SK-N-SH treated with all-trans-retinoic acid at 6 μM for 48 hours (cell line): ENCODE data around the gene RHEX.

Source experiments
- ATAC-seq: fragments of 200-7000 bp; cut with Tn5 transposase; 3 replicates; pipeline ENCODE4 v1.9.1; 2020; ENCODE audit warnings: mild to moderate bottlenecking, moderate library complexity
- CSDC2 ChIP-seq: fragments of 250-450 bp; sonication (Bioruptor Pico); IDR thresholded peaks from 2 replicates; pipeline ENCODE4 v1.5.0; 2020; ENCODE audit warnings: mild to moderate bottlenecking, moderate library complexity
- GLIS3 ChIP-seq: fragments of 250-450 bp; sonication (Bioruptor Pico); IDR thresholded peaks from 2 replicates; pipeline ENCODE4 v1.5.0; 2020; ENCODE audit warnings: mild to moderate bottlenecking, moderate library complexity
- ISL1 ChIP-seq: fragments of 250-450 bp; sonication (Bioruptor Pico); IDR thresholded peaks from 2 replicates; pipeline ENCODE4 v2.1.2; 2022; ENCODE audit warnings: mild to moderate bottlenecking, moderate library complexity
- PPARA ChIP-seq: fragments of 250-450 bp; sonication (Bioruptor Pico); IDR thresholded peaks from 2 replicates; pipeline ENCODE4 v1.5.0; 2020; ENCODE audit warnings: mild to moderate bottlenecking, borderline replicate concordance
- RARB ChIP-seq: fragments of 250-450 bp; sonication (Bioruptor Pico); IDR thresholded peaks from 2 replicates; pipeline ENCODE4 v1.8.0; 2021; ENCODE audit warnings: mild to moderate bottlenecking, moderate library complexity
- SNAI2 ChIP-seq: fragments of 250-450 bp; sonication (Bioruptor Pico); IDR thresholded peaks from 2 replicates; pipeline ENCODE4 v1.5.0; 2020; ENCODE audit warnings: mild to moderate bottlenecking, moderate library complexity
- TCF4 ChIP-seq: fragments of 250-450 bp; sonication (Bioruptor Pico); IDR thresholded peaks from 2 replicates; pipeline ENCODE4 v1.8.0; 2021; ENCODE audit warnings: mild to moderate bottlenecking, moderate library complexity, borderline replicate concordance
- ZC3H10 ChIP-seq: fragments of 250-450 bp; sonication (Bioruptor Pico); IDR thresholded peaks from 2 replicates; pipeline ENCODE4 v1.5.1; 2021; ENCODE audit warnings: mild to moderate bottlenecking, moderate library complexity
- ZFP30 ChIP-seq: fragments of 450-650 bp; formaldehyde crosslinking; IDR thresholded peaks from 2 replicates; pipeline ENCODE4 v1.5.0; 2022; ENCODE audit warnings: mild to moderate bottlenecking, moderate library complexity
- ZNF565 ChIP-seq: fragments of 450-650 bp; formaldehyde crosslinking; conservative IDR thresholded peaks from 2 replicates; pipeline ENCODE4 v1.5.0; 2020; ENCODE audit warnings: low read depth, mild to moderate bottlenecking, moderate library complexity
- ZNF70 ChIP-seq: fragments of 450-650 bp; formaldehyde crosslinking; IDR thresholded peaks from 2 replicates; pipeline ENCODE4 v1.5.0; 2020; ENCODE audit warnings: mild to moderate bottlenecking, moderate library complexity
- ZNF8 ChIP-seq: fragments of 450-650 bp; formaldehyde crosslinking; IDR thresholded peaks from 2 replicates; pipeline ENCODE4 v1.5.0; 2020; ENCODE audit warnings: mild to moderate bottlenecking, moderate library complexity
- TF ChIP-seq, protein P1 (sequence below): fragments of 250-450 bp; sonication (Bioruptor Pico); IDR thresholded peaks from 2 replicates; pipeline ENCODE4 v1.5.1; 2021; ENCODE audit warnings: mild to moderate bottlenecking, moderate library complexity
- TF ChIP-seq, protein P2 (sequence below): fragments of 250-450 bp; sonication (Bioruptor Pico); IDR thresholded peaks from 2 replicates; pipeline ENCODE4 v1.5.1; 2020; ENCODE audit warnings: low read depth, mild to moderate bottlenecking, moderate library complexity
- TF ChIP-seq, protein P3 (sequence below): fragments of 250-450 bp; sonication (Bioruptor Pico); IDR thresholded peaks from 2 replicates; pipeline ENCODE4 v1.8.0; 2020; ENCODE audit warnings: mild to moderate bottlenecking, moderate library complexity, borderline replicate concordance
- TF ChIP-seq, protein P4 (sequence below): fragments of 250-450 bp; sonication (Bioruptor Pico); IDR thresholded peaks from 2 replicates; pipeline ENCODE4 v1.8.0; 2021; ENCODE audit warnings: low read depth, mild to moderate bottlenecking, moderate library complexity, borderline replicate concordance
- TF ChIP-seq, protein P5 (sequence below): fragments of 250-450 bp; sonication (Bioruptor Pico); IDR thresholded peaks from 2 replicates; pipeline ENCODE4 v1.5.0; 2020; ENCODE audit warnings: mild to moderate bottlenecking, moderate library complexity

The RHEX gene

DNA sequence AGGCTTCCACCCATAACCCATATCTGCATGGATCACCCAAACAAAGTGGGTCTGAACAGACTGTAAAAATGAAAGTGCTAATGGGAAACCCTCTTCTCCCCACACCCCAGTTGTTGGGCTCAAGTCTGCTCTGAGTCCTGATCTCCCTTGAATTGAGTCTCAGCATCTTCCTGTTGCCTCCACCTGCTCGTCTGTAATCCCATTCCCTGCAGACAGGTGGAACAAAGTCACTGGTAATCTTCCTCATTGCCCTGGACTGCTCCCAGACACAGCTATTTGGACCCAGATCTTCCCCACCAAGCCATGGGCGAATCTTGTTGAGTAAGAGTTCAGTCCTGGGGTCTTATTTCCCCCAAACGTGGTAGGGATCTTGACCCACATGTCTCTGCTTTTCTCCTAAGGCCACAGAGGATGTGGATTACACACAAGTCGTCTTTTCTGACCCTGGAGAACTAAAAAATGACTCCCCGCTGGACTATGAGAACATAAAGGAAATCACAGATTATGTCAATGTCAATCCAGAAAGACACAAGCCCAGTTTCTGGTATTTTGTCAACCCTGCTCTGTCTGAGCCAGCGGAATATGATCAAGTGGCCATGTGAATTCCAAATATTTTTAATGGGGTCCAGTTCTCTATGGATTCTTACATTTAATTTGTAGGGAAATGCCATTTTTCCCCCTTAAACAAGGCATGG lies 48.5 kb downstream of the RHEX start:
- no peak for ATAC-seq
- TF ChIP-seq, protein P1, sequence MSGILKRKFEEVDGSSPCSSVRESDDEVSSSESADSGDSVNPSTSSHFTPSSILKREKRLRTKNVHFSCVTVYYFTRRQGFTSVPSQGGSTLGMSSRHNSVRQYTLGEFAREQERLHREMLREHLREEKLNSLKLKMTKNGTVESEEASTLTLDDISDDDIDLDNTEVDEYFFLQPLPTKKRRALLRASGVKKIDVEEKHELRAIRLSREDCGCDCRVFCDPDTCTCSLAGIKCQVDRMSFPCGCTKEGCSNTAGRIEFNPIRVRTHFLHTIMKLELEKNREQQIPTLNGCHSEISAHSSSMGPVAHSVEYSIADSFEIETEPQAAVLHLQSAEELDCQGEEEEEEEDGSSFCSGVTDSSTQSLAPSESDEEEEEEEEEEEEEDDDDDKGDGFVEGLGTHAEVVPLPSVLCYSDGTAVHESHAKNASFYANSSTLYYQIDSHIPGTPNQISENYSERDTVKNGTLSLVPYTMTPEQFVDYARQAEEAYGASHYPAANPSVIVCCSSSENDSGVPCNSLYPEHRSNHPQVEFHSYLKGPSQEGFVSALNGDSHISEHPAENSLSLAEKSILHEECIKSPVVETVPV (CRISPR knock-in tag) = no peak

DNA sequence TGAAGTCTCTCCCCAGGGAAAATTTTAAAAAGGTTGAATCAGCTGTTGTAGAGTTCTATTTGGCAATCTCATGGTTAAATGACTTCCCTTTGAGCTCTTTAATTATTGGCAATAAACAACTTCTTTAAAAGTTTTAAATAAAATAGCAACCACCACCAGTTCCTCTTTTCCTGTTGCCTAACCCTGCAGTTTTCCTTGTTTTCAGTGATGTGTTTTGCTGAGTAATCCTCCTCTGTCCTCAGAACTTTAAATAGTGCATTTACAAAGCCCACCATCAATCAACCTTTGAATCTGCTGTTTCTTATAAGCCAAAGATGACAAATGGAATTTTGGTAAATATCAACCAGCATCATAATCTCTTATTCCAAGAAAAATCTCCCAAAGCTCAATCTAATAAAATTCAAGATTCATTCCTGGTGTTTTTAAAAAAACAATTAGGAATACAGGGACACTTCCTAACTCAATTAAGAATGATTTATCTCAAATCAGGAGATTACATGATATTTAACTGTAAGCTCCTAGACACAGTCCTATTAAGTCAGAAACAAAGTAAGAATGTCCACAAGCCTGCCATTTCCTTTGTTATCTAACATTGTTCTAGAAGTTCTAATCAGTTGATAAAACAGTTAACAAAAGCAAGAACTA lies 49.4 kb downstream of the RHEX start:
- TF ChIP-seq ZNF70 = no peak
- no peak for TF ChIP-seq ZNF8
- TF ChIP-seq PPARA (CRISPR knock-in tag) = no peak
- no peak for TF ChIP-seq ZNF565 (CRISPR knock-in tag)
- TF ChIP-seq, protein P2, sequence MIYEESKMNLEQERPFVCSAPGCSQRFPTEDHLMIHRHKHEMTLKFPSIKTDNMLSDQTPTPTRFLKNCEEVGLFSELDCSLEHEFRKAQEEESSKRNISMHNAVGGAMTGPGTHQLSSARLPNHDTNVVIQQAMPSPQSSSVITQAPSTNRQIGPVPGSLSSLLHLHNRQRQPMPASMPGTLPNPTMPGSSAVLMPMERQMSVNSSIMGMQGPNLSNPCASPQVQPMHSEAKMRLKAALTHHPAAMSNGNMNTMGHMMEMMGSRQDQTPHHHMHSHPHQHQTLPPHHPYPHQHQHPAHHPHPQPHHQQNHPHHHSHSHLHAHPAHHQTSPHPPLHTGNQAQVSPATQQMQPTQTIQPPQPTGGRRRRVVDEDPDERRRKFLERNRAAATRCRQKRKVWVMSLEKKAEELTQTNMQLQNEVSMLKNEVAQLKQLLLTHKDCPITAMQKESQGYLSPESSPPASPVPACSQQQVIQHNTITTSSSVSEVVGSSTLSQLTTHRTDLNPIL = no peak
- TF ChIP-seq ZFP30 (CRISPR knock-in tag) = no peak
- 0 out of 2 replicates have a peak, but pooled peaks have one; percentile 53 for TF ChIP-seq SNAI2
- TF ChIP-seq TCF4 (CRISPR knock-in tag) = no peak
- TF ChIP-seq, protein P3, sequence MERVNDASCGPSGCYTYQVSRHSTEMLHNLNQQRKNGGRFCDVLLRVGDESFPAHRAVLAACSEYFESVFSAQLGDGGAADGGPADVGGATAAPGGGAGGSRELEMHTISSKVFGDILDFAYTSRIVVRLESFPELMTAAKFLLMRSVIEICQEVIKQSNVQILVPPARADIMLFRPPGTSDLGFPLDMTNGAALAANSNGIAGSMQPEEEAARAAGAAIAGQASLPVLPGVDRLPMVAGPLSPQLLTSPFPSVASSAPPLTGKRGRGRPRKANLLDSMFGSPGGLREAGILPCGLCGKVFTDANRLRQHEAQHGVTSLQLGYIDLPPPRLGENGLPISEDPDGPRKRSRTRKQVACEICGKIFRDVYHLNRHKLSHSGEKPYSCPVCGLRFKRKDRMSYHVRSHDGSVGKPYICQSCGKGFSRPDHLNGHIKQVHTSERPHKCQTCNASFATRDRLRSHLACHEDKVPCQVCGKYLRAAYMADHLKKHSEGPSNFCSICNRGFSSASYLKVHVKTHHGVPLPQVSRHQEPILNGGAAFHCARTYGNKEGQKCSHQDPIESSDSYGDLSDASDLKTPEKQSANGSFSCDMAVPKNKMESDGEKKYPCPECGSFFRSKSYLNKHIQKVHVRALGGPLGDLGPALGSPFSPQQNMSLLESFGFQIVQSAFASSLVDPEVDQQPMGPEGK (CRISPR knock-in tag) = no peak
- TF ChIP-seq, protein P4, sequence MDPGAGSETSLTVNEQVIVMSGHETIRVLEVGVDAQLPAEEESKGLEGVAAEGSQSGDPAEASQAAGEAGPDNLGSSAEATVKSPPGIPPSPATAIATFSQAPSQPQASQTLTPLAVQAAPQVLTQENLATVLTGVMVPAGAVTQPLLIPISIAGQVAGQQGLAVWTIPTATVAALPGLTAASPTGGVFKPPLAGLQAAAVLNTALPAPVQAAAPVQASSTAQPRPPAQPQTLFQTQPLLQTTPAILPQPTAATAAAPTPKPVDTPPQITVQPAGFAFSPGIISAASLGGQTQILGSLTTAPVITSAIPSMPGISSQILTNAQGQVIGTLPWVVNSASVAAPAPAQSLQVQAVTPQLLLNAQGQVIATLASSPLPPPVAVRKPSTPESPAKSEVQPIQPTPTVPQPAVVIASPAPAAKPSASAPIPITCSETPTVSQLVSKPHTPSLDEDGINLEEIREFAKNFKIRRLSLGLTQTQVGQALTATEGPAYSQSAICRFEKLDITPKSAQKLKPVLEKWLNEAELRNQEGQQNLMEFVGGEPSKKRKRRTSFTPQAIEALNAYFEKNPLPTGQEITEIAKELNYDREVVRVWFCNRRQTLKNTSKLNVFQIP (CRISPR knock-in tag) = no peak
- TF ChIP-seq ZC3H10 (CRISPR knock-in tag) = no peak
- TF ChIP-seq GLIS3 (CRISPR knock-in tag) = no peak
- TF ChIP-seq ISL1 (CRISPR knock-in tag) = peak; percentile 84
- TF ChIP-seq CSDC2 (CRISPR knock-in tag) = no peak
- TF ChIP-seq RARB (CRISPR knock-in tag) = no peak
- TF ChIP-seq, protein P1 (CRISPR knock-in tag) = no peak
- TF ChIP-seq, protein P5, sequence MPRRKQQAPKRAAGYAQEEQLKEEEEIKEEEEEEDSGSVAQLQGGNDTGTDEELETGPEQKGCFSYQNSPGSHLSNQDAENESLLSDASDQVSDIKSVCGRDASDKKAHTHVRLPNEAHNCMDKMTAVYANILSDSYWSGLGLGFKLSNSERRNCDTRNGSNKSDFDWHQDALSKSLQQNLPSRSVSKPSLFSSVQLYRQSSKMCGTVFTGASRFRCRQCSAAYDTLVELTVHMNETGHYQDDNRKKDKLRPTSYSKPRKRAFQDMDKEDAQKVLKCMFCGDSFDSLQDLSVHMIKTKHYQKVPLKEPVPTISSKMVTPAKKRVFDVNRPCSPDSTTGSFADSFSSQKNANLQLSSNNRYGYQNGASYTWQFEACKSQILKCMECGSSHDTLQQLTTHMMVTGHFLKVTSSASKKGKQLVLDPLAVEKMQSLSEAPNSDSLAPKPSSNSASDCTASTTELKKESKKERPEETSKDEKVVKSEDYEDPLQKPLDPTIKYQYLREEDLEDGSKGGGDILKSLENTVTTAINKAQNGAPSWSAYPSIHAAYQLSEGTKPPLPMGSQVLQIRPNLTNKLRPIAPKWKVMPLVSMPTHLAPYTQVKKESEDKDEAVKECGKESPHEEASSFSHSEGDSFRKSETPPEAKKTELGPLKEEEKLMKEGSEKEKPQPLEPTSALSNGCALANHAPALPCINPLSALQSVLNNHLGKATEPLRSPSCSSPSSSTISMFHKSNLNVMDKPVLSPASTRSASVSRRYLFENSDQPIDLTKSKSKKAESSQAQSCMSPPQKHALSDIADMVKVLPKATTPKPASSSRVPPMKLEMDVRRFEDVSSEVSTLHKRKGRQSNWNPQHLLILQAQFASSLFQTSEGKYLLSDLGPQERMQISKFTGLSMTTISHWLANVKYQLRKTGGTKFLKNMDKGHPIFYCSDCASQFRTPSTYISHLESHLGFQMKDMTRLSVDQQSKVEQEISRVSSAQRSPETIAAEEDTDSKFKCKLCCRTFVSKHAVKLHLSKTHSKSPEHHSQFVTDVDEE (CRISPR knock-in tag) = no peak
- TF ChIP-seq, all 23 proteins: peak for 2
- ATAC-seq = no peak

DNA sequence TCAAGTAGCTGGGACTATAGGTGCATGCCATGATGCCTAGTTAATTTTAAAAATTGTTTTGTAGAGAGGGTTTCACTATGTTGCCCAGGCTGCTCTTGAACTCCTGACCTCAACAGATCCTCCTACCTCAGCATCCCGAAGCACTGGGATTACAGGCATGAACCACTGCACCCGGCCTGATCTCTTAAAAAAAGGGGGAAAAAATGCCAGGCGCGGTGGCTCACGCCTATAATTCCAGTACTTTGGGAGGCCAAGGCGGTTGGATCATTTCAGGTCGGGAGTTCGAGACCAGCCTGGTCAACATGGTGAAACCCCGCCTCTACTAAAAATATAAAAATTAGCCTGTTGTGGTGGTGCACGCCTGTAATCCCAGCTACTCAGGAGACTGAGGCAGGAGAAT lies 51.0 kb downstream of the RHEX start:
- ATAC-seq = no peak
- TF ChIP-seq, protein P4 (CRISPR knock-in tag) = no peak
- no peak for TF ChIP-seq GLIS3 (CRISPR knock-in tag)
- TF ChIP-seq, protein P5 (CRISPR knock-in tag) = no peak
- TF ChIP-seq, protein P1 (CRISPR knock-in tag) = no peak
- TF ChIP-seq, all 23 proteins: peak for 0
